Loucy (cell line): ENCODE data around the gene GBA3.

Experiments used
- H2AFZ ChIP-seq: fragments of 200-600 bp; sonication (generic); 2 replicates; pipeline ENCODE4 v1.6.0; 2016; ENCODE audit warnings: antibody characterized with exemption, mild to moderate bottlenecking, low read length, moderate library complexity
- H3F3A ChIP-seq: fragments of 200-600 bp; 2 replicates; pipeline ENCODE4 v1.6.0; 2016; ENCODE audit warnings: antibody characterized with exemption, low read depth, mild to moderate bottlenecking
- H3K27me3 ChIP-seq: fragments of 200-600 bp; sonication (generic); 2 replicates; pipeline ENCODE4 v1.6.1; 2014; ENCODE audit warnings: low read length, mild to moderate bottlenecking; ENCODE audit not compliant: insufficient read depth, poor library complexity, severe bottlenecking
- H3K36me3 ChIP-seq: fragments of 200-600 bp; sonication (generic); 2 replicates; pipeline ENCODE4 v1.6.1; 2016; ENCODE audit warnings: low read length; ENCODE audit not compliant: insufficient read depth
- H3K4me1 ChIP-seq: fragments of 200-600 bp; sonication (generic); 2 replicates; pipeline ENCODE4 v1.5.1; 2014; ENCODE audit warnings: low read length, mild to moderate bottlenecking; ENCODE audit not compliant: insufficient read depth, poor library complexity, severe bottlenecking
- H3K4me2 ChIP-seq: fragments of 200-600 bp; sonication (generic); 2 replicates; pipeline ENCODE4 v1.6.0; 2014; ENCODE audit warnings: antibody characterized with exemption, low read length, low read depth, mild to moderate bottlenecking; ENCODE audit not compliant: poor library complexity, severe bottlenecking
- H3K4me3 ChIP-seq: fragments of 200-600 bp; sonication (generic); 2 replicates; pipeline ENCODE4 v1.5.1; 2014; ENCODE audit warnings: low read length, mild to moderate bottlenecking, mixed read lengths; ENCODE audit not compliant: poor library complexity, severe bottlenecking
- H3K79me2 ChIP-seq: fragments of 200-600 bp; sonication (generic); 2 replicates; pipeline ENCODE4 v1.6.1; 2014; ENCODE audit warnings: low read length; ENCODE audit not compliant: insufficient read depth
- H3K9ac ChIP-seq: fragments of 200-600 bp; sonication (generic); 2 replicates; pipeline ENCODE4 v1.6.0; 2014; ENCODE audit warnings: mild to moderate bottlenecking, low read depth, low read length, moderate library complexity; ENCODE audit not compliant: poor library complexity, severe bottlenecking
- H3K9me2 ChIP-seq: fragments of 200-600 bp; sonication (generic); replicated peaks from 2 replicates; pipeline ENCODE4 v1.6.1; 2016; ENCODE audit warnings: low read depth, low read length, mixed read lengths
- H3K9me3 ChIP-seq: fragments of 200-600 bp; sonication (generic); 2 replicates; pipeline ENCODE4 v1.6.1; 2014; ENCODE audit warnings: mild to moderate bottlenecking, antibody characterized with exemption, low read length, low read depth; ENCODE audit not compliant: insufficient read depth
- H4K20me1 ChIP-seq: fragments of 200-600 bp; sonication (generic); 2 replicates; pipeline ENCODE4 v1.6.0; 2014; ENCODE audit warnings: antibody characterized with exemption, low read length, mild to moderate bottlenecking; ENCODE audit not compliant: insufficient read depth, poor library complexity, severe bottlenecking
- EZH2phosphoT487 ChIP-seq: fragments of 200-600 bp; IDR thresholded peaks from 2 replicates; pipeline ENCODE4 v1.6.1; 2018; ENCODE audit warnings: antibody characterized with exemption, mild to moderate bottlenecking, moderate library complexity, borderline replicate concordance
- TF ChIP-seq, protein P1 (sequence below): fragments of 200-600 bp; sonication (generic); conservative IDR thresholded peaks from 2 replicates; pipeline ENCODE4 v1.5.1; 2014; ENCODE audit warnings: mild to moderate bottlenecking, antibody characterized with exemption, low read length

GBA3 gene

DNA sequence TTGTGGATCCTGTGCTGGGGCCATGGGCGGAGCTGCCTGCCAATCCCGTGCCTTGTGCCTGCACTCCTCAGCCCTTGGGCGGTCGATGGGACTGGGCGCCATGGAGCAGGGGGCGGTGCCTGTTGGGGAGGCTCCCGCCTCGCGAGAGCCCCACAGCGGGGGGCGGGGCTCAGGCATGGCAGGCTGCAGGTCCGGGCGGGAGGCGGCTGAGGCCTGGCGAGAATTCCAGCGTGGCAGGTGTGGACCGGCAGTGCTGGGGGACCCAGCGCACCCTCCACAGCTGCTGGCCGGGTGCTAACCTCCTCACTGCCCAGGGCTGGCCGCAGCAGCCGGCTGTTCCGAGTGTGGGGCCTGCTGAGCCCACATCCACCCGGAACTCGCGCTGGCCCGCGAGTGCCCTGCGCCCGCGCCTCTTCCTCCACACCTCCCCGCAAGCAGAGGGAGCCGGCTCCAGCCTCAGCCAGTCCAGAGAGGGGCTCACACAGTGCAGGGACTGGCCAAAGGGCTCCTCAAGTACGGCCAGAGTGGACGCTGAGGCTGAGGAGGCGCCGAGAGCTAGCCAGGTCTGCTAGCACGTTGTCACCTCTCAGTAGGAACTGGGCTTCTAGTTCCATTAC, 85.9 kb downstream of the GBA3 start:
- Histone ChIP-seq H3K9me3 (no peaks in the 10 kb centered on the region), H3K27me3 (no peaks in the 10 kb centered on the region), H3K9me2 (no peaks in the 10 kb centered on the region), H2AFZ (no peak overlapping the region), H4K20me1 (no peaks in the 10 kb centered on the region), H3K36me3 (no peaks in the 10 kb centered on the region), H3F3A (no peaks in the 10 kb centered on the region), H3K9ac (no peak overlapping the region), H3K4me1 (no peaks in the 10 kb centered on the region), H3K4me3 (no peak overlapping the region), H3K79me2 (no peaks in the 10 kb centered on the region), H3K4me2 (no peak overlapping the region)
- TF ChIP-seq, protein P1, sequence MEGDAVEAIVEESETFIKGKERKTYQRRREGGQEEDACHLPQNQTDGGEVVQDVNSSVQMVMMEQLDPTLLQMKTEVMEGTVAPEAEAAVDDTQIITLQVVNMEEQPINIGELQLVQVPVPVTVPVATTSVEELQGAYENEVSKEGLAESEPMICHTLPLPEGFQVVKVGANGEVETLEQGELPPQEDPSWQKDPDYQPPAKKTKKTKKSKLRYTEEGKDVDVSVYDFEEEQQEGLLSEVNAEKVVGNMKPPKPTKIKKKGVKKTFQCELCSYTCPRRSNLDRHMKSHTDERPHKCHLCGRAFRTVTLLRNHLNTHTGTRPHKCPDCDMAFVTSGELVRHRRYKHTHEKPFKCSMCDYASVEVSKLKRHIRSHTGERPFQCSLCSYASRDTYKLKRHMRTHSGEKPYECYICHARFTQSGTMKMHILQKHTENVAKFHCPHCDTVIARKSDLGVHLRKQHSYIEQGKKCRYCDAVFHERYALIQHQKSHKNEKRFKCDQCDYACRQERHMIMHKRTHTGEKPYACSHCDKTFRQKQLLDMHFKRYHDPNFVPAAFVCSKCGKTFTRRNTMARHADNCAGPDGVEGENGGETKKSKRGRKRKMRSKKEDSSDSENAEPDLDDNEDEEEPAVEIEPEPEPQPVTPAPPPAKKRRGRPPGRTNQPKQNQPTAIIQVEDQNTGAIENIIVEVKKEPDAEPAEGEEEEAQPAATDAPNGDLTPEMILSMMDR = no peak
- TF ChIP-seq EZH2phosphoT487 = no peak

DNA sequence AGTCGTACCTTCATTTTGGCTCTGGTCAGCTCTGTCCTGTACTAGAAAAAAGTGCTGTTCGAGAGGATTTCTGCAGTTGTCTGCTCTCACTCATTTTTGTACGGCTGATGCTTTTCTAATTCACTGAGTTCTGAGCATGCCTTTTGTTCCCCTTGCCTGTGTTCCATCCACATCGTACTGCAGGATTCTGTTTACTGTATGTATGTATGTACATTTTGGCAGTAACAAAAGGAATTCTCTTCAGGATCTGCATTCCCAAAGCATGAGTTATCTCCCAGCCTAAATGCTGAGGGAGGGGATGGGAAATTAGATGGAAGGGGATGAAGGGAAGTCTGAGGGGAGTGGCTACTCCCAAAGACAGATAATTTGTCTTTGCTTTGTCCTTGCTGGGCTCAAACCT, 87.6 kb downstream of the GBA3 start:
- Histone ChIP-seq H3K79me2 (no peaks in the 10 kb centered on the region), H3K36me3 (no peaks in the 10 kb centered on the region), H4K20me1 (no peaks in the 10 kb centered on the region), H3K4me1 (no peaks in the 10 kb centered on the region), H3K9ac (no peak overlapping the region), H3K4me2 (no peak overlapping the region), H3K4me3 (no peak overlapping the region), H3K9me3 (no peaks in the 10 kb centered on the region), H2AFZ (no peak overlapping the region), H3K27me3 (no peaks in the 10 kb centered on the region), H3F3A (no peaks in the 10 kb centered on the region), H3K9me2 (no peaks in the 10 kb centered on the region)
- TF ChIP-seq, protein P1 = no peak
- TF ChIP-seq EZH2phosphoT487 = no peak

DNA sequence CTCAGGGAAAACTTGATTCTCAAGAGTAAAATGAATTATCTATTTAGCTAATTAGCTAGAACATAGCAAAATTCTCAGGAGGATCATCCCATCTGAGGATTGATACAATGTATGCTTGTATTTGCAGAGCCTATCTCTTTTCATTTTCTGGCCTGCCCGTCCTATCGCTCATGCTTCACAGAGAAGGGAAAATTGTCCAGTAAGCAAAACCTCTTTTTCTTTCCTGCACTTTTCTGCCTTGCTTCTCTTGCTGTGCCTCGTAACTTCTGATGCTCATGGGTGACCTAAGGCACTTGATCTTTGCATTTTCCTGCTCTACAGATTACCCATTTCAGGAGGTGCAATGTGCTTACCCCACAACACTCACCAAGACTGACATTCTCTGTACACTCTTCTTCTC, 88.1 kb downstream of the GBA3 start:
- H3K9ac ChIP-seq = no peak overlapping the region
- H3K9me2 ChIP-seq = no peaks in the 10 kb centered on the region
- TF ChIP-seq, protein P1 = no peak
- TF ChIP-seq EZH2phosphoT487 = no peak
- no peak overlapping the region for H2AFZ ChIP-seq
- no peaks in the 10 kb centered on the region for H3K79me2 ChIP-seq
- no peak overlapping the region for H3K4me3 ChIP-seq
- no peaks in the 10 kb centered on the region for H3K36me3 ChIP-seq
- H3K9me3 ChIP-seq = no peaks in the 10 kb centered on the region
- no peaks in the 10 kb centered on the region for H3K4me1 ChIP-seq
- no peaks in the 10 kb centered on the region for H4K20me1 ChIP-seq
- no peak overlapping the region for H3K4me2 ChIP-seq
- no peaks in the 10 kb centered on the region for H3F3A ChIP-seq
- no peaks in the 10 kb centered on the region for H3K27me3 ChIP-seq
